IMR-90 (cell line): Measurements from ENCODE around the gene ACAD11. TPM values are rescaled to one million over a fixed set of nuclear protein-coding genes. Genes with fewer than 3 reads are reported as not detected.

ENCODE experiments used
- ATAC-seq: fragments of 200-7000 bp; cut with Tn5 transposase; 2 replicates; pipeline ENCODE4 v1.9.1; 2020; ENCODE audit warnings: low read depth, mild to moderate bottlenecking, moderate library complexity
- BruUV-seq: library from RNA; stranded (reverse); fragments of 400-500 nt; replicated peaks from 2 replicates; lab custom pipeline; 2021; lab: Mats Ljungman, UMichigan
- CTCF ChIA-PET: fragments of 300-600 bp; formaldehyde crosslinking; extraction: SDS; loops from one replicate; lab custom pipeline; 2021; ENCODE audit warnings: antibody characterized with exemption; lab: Yijun Ruan, JAX
- POLR2A ChIA-PET: fragments of 300-600 bp; sonication (Branson Sonifier 250); formaldehyde crosslinking; loops from one replicate; lab custom pipeline; 2022; ENCODE audit warnings: antibody characterized with exemption; ENCODE audit not compliant: unreplicated experiment; lab: Charles Lee
- DNase-seq: peaks from one replicate; pipeline ENCODE4 v3.0.0; 2013
- H2AFZ ChIP-seq: replicated peaks from 2 replicates; pipeline ENCODE3; 2013; ENCODE audit warnings: low read length, mild to moderate bottlenecking; ENCODE audit not compliant: poor library complexity
- H2AK5ac ChIP-seq: 2 replicates; pipeline ENCODE4 v1.6.1; 2013; ENCODE audit warnings: low read depth, low read length, inconsistent platforms
- H2AK9ac ChIP-seq: replicated peaks from 2 replicates; pipeline ENCODE3; 2013; ENCODE audit warnings: mild to moderate bottlenecking, low read depth, low read length, moderate library complexity; ENCODE audit not compliant: poor library complexity
- H2BK120ac ChIP-seq: 2 replicates; pipeline ENCODE4 v1.6.1; 2013; ENCODE audit warnings: low read depth, low read length, inconsistent platforms
- H2BK15ac ChIP-seq: 3 replicates; pipeline ENCODE4 v1.6.1; 2013; ENCODE audit warnings: low read depth, low read length, inconsistent platforms
- H2BK20ac ChIP-seq: 2 replicates; pipeline ENCODE4 v1.6.1; 2013; ENCODE audit warnings: low read depth, mild to moderate bottlenecking, inconsistent platforms, low read length, moderate library complexity
- H2BK5ac ChIP-seq: 2 replicates; pipeline ENCODE4 v1.6.1; 2013; ENCODE audit warnings: mild to moderate bottlenecking, low read depth, low read length, inconsistent platforms; ENCODE audit not compliant: poor library complexity, severe bottlenecking
- H3K14ac ChIP-seq: replicated peaks from 2 replicates; pipeline ENCODE4 v1.6.1; 2013; ENCODE audit warnings: low read depth, low read length, inconsistent platforms
- H3K18ac ChIP-seq: 2 replicates; pipeline ENCODE4 v1.6.1; 2013; ENCODE audit warnings: low read depth, low read length, control low read depth
- H3K23ac ChIP-seq: 2 replicates; pipeline ENCODE4 v1.6.1; 2013; ENCODE audit warnings: low read depth, low read length, inconsistent platforms
- H3K27ac ChIP-seq: 2 replicates; pipeline ENCODE4 v1.5.1; 2013; ENCODE audit warnings: mild to moderate bottlenecking, control low read depth, low read length; ENCODE audit not compliant: insufficient read depth
- H3K27me3 ChIP-seq: 2 replicates; pipeline ENCODE4 v1.6.1; 2013; ENCODE audit warnings: low read length; ENCODE audit not compliant: control insufficient read depth, insufficient read depth
- H3K36me3 ChIP-seq: 2 replicates; pipeline ENCODE4 v1.6.1; 2013; ENCODE audit warnings: low read length, mixed read lengths; ENCODE audit not compliant: control insufficient read depth, insufficient read depth
- H3K4ac ChIP-seq: 2 replicates; pipeline ENCODE4 v1.6.1; 2013; ENCODE audit warnings: low read depth, low read length, inconsistent platforms
- H3K4me1 ChIP-seq: 2 replicates; pipeline ENCODE4 v1.6.1; 2013; ENCODE audit warnings: low read length, mixed read lengths; ENCODE audit not compliant: control insufficient read depth, insufficient read depth
- H3K4me2 ChIP-seq: 2 replicates; pipeline ENCODE4 v1.6.1; 2013; ENCODE audit warnings: low read depth, mild to moderate bottlenecking, control low read depth, low read length, moderate library complexity
- H3K4me3 ChIP-seq: 2 replicates; pipeline ENCODE4 v1.5.1; 2013; ENCODE audit warnings: low read depth, mild to moderate bottlenecking, control low read depth, low read length, moderate library complexity; ENCODE audit not compliant: insufficient read depth
- H3K56ac ChIP-seq: 2 replicates; pipeline ENCODE4 v1.6.1; 2013; ENCODE audit warnings: low read length, inconsistent platforms; ENCODE audit not compliant: insufficient read depth; ENCODE audit errors: extremely low read depth
- H3K79me1 ChIP-seq, 2 experiments: 2 replicates each; pipeline ENCODE4 v1.6.1; 2013; ENCODE audit warnings: low read length in 2 of 2, inconsistent platforms in 1 of 2, low read depth in 1 of 2
- H3K9ac ChIP-seq: 2 replicates; pipeline ENCODE4 v1.6.1; 2013; ENCODE audit warnings: low read depth, low read length, control low read depth
- H3K9me1 ChIP-seq: 2 replicates; pipeline ENCODE4 v1.6.1; 2013; ENCODE audit warnings: low read length, inconsistent platforms; ENCODE audit not compliant: insufficient read depth
- H3K9me3 ChIP-seq: 2 replicates; pipeline ENCODE4 v1.6.1; 2013; ENCODE audit warnings: low read length; ENCODE audit not compliant: control insufficient read depth, insufficient read depth
- H4K20me1 ChIP-seq: 2 replicates; pipeline ENCODE4 v1.6.1; 2013; ENCODE audit warnings: low read length, inconsistent platforms; ENCODE audit not compliant: insufficient read depth
- H4K5ac ChIP-seq: 2 replicates; pipeline ENCODE4 v1.6.1; 2013; ENCODE audit warnings: mild to moderate bottlenecking, low read depth, low read length, control low read depth
- H4K8ac ChIP-seq, 2 experiments: 2 replicates each; pipeline ENCODE4 v1.6.1; 2013; ENCODE audit warnings: low read depth in 2 of 2, low read length in 2 of 2, control low read depth in 1 of 2, inconsistent platforms in 1 of 2
- H4K91ac ChIP-seq: 2 replicates; pipeline ENCODE4 v1.6.1; 2013; ENCODE audit warnings: low read depth, low read length, inconsistent platforms; ENCODE audit not compliant: insufficient read depth
- CEBPB ChIP-seq: IDR thresholded peaks from 2 replicates; pipeline ENCODE4 v1.6.1; 2012; ENCODE audit warnings: low read depth, low read length, improper control_type of control experiment
- CHD1 ChIP-seq: IDR thresholded peaks from 2 replicates; pipeline ENCODE4 v1.6.1; 2012; ENCODE audit warnings: low read depth, low read length, improper control_type of control experiment
- CTCF ChIP-seq: conservative IDR thresholded peaks from 2 replicates; pipeline ENCODE4 v1.5.1; 2012; ENCODE audit warnings: mild to moderate bottlenecking, low read depth, low read length, improper control_type of control experiment
- MAFK ChIP-seq: IDR thresholded peaks from 2 replicates; pipeline ENCODE4 v1.6.1; 2012; ENCODE audit warnings: low read depth, low read length, improper control_type of control experiment
- MAZ ChIP-seq: IDR thresholded peaks from 2 replicates; pipeline ENCODE4 v1.6.1; 2012; ENCODE audit warnings: low read depth, mild to moderate bottlenecking, low read length, improper control_type of control experiment, moderate library complexity, borderline replicate concordance
- NFE2L2 ChIP-seq: fragments of 150-350 bp; IDR thresholded peaks from 2 replicates; pipeline ENCODE4 v1.6.1; 2016; ENCODE audit warnings: low read depth, mild to moderate bottlenecking, low read length
- WGBS, 2 experiments: methylation state at CpG; one replicate each; pipeline versions ENCODE4 v1.1.5 to v1.1.7; 2013; ENCODE audit warnings: missing lambda C conversion rate in 2 of 2; ENCODE audit not compliant: insufficient read length in 1 of 2; ENCODE audit errors: extremely low coverage in 2 of 2; 5-methylcytosine and 5-hydroxymethylcytosine counted together
- dilution Hi-C: fragments of 300-500 bp; cut with HindIII; formaldehyde crosslinking; loops from one replicate; pipeline ENCODE4 v1.14.3; 2018; ENCODE audit warnings: low sequenced_read_pairs; ENCODE audit not compliant: unreplicated experiment
- in situ Hi-C: fragments of 300-500 bp; cut with MboI; formaldehyde crosslinking; loops from 3 replicates; pipeline ENCODE4 v1.14.3; 2019; ENCODE audit warnings: low sequenced_read_pairs, inconsistent platforms, mixed read lengths
- intact Hi-C: fragments of 100-400 bp; cut with micrococcal nuclease; formaldehyde crosslinking; loops from 2 replicates; pipeline ENCODE4 v1.10.0; 2022
- polyA plus RNA-seq, 3 experiments: library from polyadenylated mRNA; depleted of rRNA; stranded (reverse); fragments of >200 nt; gene quantifications; 2 replicates each; pipeline ENCODE4 v1.2.3, GENCODE V29; 2012; ENCODE audit warnings: low replicate concordance in 1 of 3
- total RNA-seq: library from RNA; depleted of rRNA; stranded (reverse); fragments of >200 nt; gene quantifications from 2 replicates; pipeline ENCODE4 v1.2.3, GENCODE V29; 2012

Gene ACAD11
- total and polyA plus RNA-seq, 2 of the 4 experiments (the other 2 are of a cell fraction) = 16.0 to 18.8 TPM

- no peak overlapping the region for H3K23ac ChIP-seq
- H3K56ac ChIP-seq = no peak overlapping the region
- H4K91ac ChIP-seq = no peak overlapping the region
- no peak overlapping the region for H2BK5ac ChIP-seq
- TF ChIP-seq MAFK (no peak), CEBPB (no peak), NFE2L2 (no peak), MAZ (no peak), CHD1 (no peak), CTCF (no peak)
- H2BK15ac ChIP-seq = no peak overlapping the region
- H3K27me3 ChIP-seq = no peaks in the 10 kb centered on the region
- intact Hi-C loops = loop anchor here (1.0 to 5.0 kb wide), 3 partner anchors 106 to 385 kb away; no protein-coding TSS in a partner anchor
- WGBS, 2 experiments = no CpG with 5 or more reads among the region's 2 CpGs
- H3K9me3 ChIP-seq = no peaks in the 10 kb centered on the region
- no peaks in the 10 kb centered on the region for H4K20me1 ChIP-seq
- H4K5ac ChIP-seq = no peak overlapping the region
- no peak overlapping the region for H3K14ac ChIP-seq
- BruUV-seq = no TSS peak
- H2AFZ ChIP-seq = no peak overlapping the region
- no peak overlapping the region for H3K27ac ChIP-seq
- no peak for ATAC-seq
- in situ Hi-C loops = loop anchor here (25.0 kb wide), 1 partner anchor 380 kb away; no protein-coding TSS in a partner anchor
- peaks cover 6% of the 10 kb centered on the region for H3K4me1 ChIP-seq
- DNase-seq = no peak
- no peak overlapping the region for H4K8ac ChIP-seq
- H2AK5ac ChIP-seq = no peak overlapping the region
- H2BK20ac ChIP-seq = no peak overlapping the region
- peaks cover 3% of the 10 kb centered on the region; the same call in 1 of the 2 replicates for H3K36me3 ChIP-seq
- ChIA-PET CTCF (interaction anchor here (0.8 to 3.6 kb wide), 7 partner anchors 12 to 225 kb away, joined by 3 to 27 read pairs (median 3); partner anchors contain the start of gene DNAJC13), POLR2A (no interaction called here)
- no peak overlapping the region for H2AK9ac ChIP-seq
- H3K18ac ChIP-seq = no peak overlapping the region
- H3K4ac ChIP-seq = no peak overlapping the region
- H3K4me2 ChIP-seq = no peak overlapping the region
- H3K4me3 ChIP-seq = no peak overlapping the region
- dilution Hi-C loops = loop anchor here (25.0 kb wide), 1 partner anchor 105 kb away; no protein-coding TSS in a partner anchor
- H3K9ac ChIP-seq = no peak overlapping the region
- no peaks in the 10 kb centered on the region; the same call in 1 of the 2 replicates for H3K9me1 ChIP-seq
- no peak overlapping the region for H2BK120ac ChIP-seq
- peaks cover 2 to 5% of the 10 kb centered on the region in 2 experiments; a peak in 2 of 4 replicates for H3K79me1 ChIP-seq
Observed at GRCh38 chr3:132642539-132642847, 17.1 kb downstream of the ACAD11 start.
